Measurements from ENCODE around the gene PAK5.

The PAK5 gene

DNA sequence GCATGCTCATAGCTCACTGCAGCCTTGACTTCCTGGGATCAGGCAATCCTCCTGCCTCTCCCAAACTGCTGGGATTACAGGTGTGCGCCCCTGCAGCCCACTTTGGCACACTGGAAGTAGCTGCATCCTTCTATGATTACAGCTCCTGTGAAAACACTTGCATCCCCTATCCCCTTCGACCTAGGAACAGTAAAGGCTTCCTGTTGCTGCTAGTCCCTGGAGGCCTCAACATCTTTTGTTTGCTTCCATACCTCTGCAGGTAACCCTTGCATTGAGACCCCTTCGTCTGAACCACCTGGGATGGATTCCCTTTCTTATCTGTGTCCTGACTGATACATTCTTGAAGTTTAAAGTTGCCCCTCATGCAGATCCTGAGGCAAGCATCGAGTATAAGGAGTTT lies 152.4 kb downstream of the PAK5 start:
- POLR2A ChIA-PET: no interaction called here

DNA sequence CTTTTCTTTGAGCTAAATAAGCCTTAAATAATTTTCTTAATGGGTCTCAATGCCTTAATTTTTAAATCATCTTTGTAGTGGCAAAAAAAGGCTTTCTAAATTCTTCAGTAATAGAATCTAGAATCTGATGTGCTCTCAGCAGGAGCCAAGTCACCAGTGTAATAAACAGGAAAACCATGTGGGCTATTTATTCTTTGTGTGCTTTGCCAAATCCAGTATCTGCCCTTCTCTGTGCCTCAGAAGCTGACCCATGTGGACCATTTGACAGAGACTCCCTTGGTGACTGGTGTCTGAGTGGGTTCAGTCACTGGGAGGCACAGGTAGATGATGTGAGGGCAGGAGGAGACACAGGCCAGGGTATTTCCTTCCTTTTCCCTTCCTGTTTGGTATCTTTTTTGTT lies 152.9 kb downstream of the PAK5 start:
- ChIA-PET CTCF (interaction anchor here (1.7 kb wide), 1 partner anchor 15 kb away, joined by 3 read pairs; no protein-coding TSS in a partner anchor), POLR2A (no interaction called here)
- no peak for DNase-seq (ENCODE audit: extremely low spot score)
- TF ChIP-seq, protein P1, sequence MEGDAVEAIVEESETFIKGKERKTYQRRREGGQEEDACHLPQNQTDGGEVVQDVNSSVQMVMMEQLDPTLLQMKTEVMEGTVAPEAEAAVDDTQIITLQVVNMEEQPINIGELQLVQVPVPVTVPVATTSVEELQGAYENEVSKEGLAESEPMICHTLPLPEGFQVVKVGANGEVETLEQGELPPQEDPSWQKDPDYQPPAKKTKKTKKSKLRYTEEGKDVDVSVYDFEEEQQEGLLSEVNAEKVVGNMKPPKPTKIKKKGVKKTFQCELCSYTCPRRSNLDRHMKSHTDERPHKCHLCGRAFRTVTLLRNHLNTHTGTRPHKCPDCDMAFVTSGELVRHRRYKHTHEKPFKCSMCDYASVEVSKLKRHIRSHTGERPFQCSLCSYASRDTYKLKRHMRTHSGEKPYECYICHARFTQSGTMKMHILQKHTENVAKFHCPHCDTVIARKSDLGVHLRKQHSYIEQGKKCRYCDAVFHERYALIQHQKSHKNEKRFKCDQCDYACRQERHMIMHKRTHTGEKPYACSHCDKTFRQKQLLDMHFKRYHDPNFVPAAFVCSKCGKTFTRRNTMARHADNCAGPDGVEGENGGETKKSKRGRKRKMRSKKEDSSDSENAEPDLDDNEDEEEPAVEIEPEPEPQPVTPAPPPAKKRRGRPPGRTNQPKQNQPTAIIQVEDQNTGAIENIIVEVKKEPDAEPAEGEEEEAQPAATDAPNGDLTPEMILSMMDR (IDR thresholded peaks at IDR 0.05; ENCODE audit: control extremely low read depth, extremely low read depth, low read depth, missing control alignments): no peak

More for the DNA sequence above, 152.4 kb downstream of the PAK5 start:
- TF ChIP-seq, protein P1 (IDR thresholded peaks at IDR 0.05; ENCODE audit: control extremely low read depth, extremely low read depth, low read depth, missing control alignments): no peak
- no peak for DNase-seq (ENCODE audit: extremely low spot score)
- CTCF ChIA-PET: interaction anchor here (0.9 to 1.7 kb wide), 2 partner anchors 15 to 278 kb away, joined by 3 to 4 read pairs; no protein-coding TSS in a partner anchor

- TF ChIP-seq, protein P1 (IDR thresholded peaks at IDR 0.05; ENCODE audit: control extremely low read depth, extremely low read depth, low read depth, missing control alignments): no peak
- CTCF ChIA-PET: no interaction called here
- no peak for DNase-seq (ENCODE audit: extremely low spot score)
- POLR2A ChIA-PET: no interaction called here
Observed at GRCh38 chr20:9685011-9685410, 153.9 kb downstream of the PAK5 start.

- POLR2A ChIA-PET: no interaction called here
- no peak for DNase-seq (ENCODE audit: extremely low spot score)
- TF ChIP-seq, protein P1 (IDR thresholded peaks at IDR 0.05; ENCODE audit: control extremely low read depth, extremely low read depth, low read depth, missing control alignments): no peak
- CTCF ChIA-PET: no interaction called here
Observed at GRCh38 chr20:9677100-9677623, 161.7 kb downstream of the PAK5 start.

GRCh38 chr20:9672981-9673380 lies 165.9 kb downstream of the PAK5 start:
- TF ChIP-seq, protein P1 (IDR thresholded peaks at IDR 0.05; ENCODE audit: control extremely low read depth, extremely low read depth, low read depth, missing control alignments): no peak
- no peak for DNase-seq (ENCODE audit: extremely low spot score)
- CTCF ChIA-PET: no interaction called here
- POLR2A ChIA-PET: no interaction called here

DNA sequence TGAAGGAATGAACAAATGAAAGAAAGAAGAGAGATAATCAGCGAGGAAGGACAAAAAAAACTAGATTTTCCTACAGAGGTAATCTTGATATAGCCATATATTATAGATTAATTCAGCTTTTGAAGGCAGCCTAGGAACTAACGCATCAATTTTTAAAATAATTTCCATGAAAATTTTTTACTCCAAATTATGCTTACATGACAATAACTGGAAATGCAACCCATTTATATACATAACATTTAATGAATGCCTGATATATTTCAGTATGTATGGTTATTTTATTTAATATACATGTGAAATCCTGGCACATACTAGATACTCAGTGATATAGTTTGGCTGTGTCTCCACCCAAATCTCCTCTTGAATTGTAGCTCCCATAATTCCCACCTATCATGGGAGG lies 166.8 kb downstream of the PAK5 start:
- ChIA-PET POLR2A (no interaction called here), CTCF (no interaction called here)
- no peak for DNase-seq (ENCODE audit: extremely low spot score)
- TF ChIP-seq, protein P1 (IDR thresholded peaks at IDR 0.05; ENCODE audit: control extremely low read depth, extremely low read depth, low read depth, missing control alignments): no peak

All from GM10248 (cell line).